ENCODE data around the gene ATXN1.

ATXN1 gene

DNA sequence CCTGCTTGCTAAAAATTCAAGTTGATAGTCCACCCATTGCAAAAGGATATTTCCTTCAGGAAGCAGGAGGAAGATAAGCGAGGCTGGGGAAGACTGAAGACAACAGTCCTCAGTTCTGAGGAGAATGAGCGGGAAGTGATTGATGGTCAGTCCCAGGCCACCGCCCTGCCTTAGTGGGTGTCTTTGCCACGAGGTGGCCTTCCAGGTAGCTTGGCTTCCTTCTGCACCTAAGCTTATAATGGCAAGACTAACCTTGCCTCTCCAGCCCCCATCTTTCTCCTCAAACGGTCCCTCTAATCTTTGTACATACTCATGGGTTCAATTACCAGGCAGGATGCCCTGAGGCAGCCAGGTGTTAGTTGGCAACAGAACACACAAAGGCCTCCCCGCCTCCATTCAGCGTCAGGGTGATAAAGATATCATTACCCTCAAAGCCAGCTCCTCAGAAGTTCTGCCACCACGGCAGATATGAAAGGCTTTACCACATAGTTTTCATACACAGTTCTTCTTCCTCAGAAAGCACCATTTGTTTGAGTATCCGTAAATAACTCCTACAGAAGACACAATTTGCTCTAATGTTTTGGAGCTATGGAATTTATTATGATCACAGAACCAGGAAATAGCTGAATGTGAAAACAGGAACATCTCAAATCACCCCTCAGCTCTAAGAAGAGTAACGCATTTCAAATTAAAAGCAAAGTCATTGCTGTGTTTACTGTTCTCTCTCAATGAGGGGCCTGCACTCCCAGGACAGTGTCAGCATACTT, 249.4 kb downstream of the ATXN1 start:
- no peak for DNase-seq (ENCODE audit: low spot score)
- TF ChIP-seq, protein P1, sequence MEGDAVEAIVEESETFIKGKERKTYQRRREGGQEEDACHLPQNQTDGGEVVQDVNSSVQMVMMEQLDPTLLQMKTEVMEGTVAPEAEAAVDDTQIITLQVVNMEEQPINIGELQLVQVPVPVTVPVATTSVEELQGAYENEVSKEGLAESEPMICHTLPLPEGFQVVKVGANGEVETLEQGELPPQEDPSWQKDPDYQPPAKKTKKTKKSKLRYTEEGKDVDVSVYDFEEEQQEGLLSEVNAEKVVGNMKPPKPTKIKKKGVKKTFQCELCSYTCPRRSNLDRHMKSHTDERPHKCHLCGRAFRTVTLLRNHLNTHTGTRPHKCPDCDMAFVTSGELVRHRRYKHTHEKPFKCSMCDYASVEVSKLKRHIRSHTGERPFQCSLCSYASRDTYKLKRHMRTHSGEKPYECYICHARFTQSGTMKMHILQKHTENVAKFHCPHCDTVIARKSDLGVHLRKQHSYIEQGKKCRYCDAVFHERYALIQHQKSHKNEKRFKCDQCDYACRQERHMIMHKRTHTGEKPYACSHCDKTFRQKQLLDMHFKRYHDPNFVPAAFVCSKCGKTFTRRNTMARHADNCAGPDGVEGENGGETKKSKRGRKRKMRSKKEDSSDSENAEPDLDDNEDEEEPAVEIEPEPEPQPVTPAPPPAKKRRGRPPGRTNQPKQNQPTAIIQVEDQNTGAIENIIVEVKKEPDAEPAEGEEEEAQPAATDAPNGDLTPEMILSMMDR (IDR thresholded peaks at IDR 0.05; ENCODE audit: extremely low read depth, missing control alignments): no peak

DNA sequence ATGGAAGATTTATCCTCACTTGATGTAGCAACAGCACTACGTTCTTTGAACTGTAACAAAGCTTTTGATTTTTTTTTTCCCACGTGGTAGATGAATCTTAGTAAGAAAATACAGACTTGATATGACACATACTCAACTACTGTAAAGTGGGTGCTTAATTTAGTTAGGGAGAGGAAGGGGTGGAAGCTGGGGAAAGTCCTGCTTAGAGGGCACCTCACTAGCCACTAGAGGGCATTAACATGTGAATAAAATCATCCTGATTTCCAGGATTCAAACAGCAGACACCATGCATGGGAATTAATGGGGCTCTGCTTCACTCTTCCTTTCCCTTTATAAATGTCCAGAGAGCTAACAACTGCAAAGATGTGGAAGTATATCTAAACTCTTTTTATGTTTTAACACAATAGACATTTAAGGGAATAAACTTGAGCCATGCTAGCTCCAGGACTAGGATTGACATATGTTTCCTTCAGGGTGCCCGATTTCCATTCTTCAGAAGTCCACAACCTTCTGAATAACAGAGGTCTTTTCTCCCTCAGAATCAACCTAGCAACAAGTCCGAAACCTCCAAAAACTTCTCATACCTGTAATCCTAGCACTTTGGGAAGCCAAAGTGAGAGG, 250.1 kb downstream of the ATXN1 start:
- no peak for DNase-seq (ENCODE audit: low spot score)
- TF ChIP-seq, protein P1 (IDR thresholded peaks at IDR 0.05; ENCODE audit: extremely low read depth, missing control alignments): peak; percentile 34

DNA sequence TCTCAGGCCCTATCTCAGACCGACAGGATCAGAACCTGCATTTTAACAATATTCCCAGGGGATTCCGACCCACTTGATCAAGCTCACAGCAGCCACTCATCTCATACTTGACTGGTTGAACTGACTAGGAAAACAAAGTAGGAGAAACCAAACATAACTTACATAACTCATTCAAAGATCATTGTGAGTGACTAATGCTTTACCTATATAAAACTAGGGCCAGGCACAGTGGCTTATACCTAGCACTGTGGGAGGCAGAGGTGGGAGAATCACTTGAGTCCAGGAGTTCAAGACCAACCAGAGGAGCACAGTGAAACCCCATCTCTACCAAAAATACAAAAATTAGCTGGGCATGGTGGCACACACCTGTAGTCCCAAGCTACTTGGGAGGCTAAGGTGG, 251.0 kb downstream of the ATXN1 start:
- DNase-seq (ENCODE audit: low spot score): no peak

DNA sequence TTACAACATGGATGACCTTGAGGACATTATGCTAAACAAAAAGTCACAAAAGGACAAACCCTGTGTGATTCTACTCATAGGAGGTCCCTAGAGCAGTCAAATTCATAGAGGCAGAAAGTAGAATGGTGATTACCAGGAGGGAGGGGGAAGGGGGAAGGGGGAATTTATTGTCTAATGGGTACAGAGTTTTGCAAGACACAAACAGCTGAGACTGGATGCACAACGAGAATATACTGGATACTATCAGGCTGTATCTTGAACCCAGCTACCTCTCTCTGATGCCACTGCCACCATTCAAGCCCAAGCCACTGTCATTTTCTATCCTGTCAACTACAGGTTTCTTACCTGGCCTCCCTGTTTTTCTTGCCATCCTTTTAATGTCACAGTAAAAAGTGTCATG, 252.3 kb downstream of the ATXN1 start:
- no peak for DNase-seq (ENCODE audit: low spot score)
- TF ChIP-seq, protein P1 (IDR thresholded peaks at IDR 0.05; ENCODE audit: extremely low read depth, missing control alignments): no peak

More for the DNA sequence above, 251.0 kb downstream of the ATXN1 start:
- TF ChIP-seq, protein P1 (IDR thresholded peaks at IDR 0.05; ENCODE audit: extremely low read depth, missing control alignments): no peak

DNA sequence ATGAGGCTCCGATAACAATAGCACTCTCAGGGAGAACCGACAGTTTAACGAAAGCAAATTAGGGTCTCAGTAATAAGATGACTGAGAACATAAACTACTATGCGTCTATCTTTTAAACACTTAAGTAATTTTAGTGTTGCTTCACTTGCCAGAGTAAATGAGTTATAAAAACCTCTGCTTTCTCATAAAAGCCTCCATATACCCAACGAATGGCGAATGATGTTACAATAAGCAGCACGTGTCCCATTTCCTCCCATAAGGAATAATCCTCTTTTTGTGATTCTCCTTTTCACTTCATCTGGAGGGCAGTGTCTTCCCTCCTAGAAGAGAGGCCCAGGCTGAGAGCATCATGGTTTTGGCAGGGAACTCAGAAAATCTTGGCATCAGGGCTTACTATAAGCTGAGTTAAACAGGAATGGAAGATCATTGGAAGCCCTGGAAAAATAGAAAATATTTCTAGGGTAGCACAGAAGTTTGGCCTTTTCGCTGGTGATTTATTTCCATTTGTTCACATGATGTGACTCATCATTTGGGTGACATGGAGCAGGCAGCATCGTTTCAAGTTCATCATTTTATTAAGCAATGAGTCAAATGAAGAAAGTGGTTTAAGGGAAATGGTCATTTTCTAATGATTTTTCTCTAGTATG, 255.4 kb downstream of the ATXN1 start:
- TF ChIP-seq, protein P1 (IDR thresholded peaks at IDR 0.05; ENCODE audit: extremely low read depth, missing control alignments): no peak
- DNase-seq (ENCODE audit: low spot score): no peak

DNA sequence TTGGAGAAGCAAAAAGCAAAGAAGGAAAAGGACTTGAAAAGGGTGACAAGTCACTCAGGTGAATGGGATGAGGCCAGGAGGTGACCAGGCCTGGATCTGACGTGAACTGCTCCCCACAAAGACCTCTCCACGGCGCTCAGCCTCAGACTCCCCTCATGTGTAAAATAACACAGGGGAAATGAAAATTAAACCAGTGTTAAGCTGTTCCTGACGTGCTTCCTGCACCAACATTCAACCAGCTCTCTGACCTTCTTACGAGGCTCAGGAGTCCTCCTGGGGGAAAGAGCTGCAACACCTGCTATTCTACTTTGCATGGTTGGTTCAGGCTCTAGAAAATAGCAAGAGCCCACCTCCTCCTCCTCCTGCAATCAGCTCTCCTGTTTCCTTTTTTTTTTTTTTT, 256.7 kb downstream of the ATXN1 start:
- DNase-seq (ENCODE audit: low spot score): no peak
- TF ChIP-seq, protein P1 (IDR thresholded peaks at IDR 0.05; ENCODE audit: extremely low read depth, missing control alignments): no peak

DNA sequence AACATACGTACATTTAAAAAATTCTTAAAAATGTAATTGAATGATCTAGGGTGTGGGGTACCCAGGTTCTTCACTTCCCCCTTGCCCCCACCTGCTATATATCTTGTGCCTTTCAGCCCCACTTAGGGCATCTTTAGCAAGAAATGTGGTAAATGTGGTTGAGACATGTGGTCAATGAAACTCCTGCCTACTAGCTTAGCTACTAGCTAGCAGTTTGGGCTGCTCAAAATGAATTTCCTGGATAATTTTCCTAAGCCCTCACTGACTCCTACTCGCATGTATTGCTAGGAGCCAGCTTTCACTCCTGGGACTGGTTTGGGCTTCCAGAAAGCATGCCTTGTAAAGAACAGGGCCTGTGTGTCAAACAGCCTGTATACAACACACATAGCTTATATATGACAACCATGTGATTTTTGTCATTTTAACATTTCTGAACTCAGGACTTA, 257.3 kb downstream of the ATXN1 start:
- TF ChIP-seq, protein P1 (IDR thresholded peaks at IDR 0.05; ENCODE audit: extremely low read depth, missing control alignments): no peak
- DNase-seq (ENCODE audit: low spot score): no peak
